ENCODE data around the gene G0S2.
A peak's percentile ranks its signal among the peaks of the same experiment; 100 is the strongest.

The G0S2 gene

GRCh38 chr1:209648346-209648745, 26.9 kb upstream of the G0S2 start:
- DNase-seq = no peak

- no peak for DNase-seq
Measured at GRCh38 chr1:209648931-209649776, 26.1 kb upstream of the G0S2 start.

GRCh38 chr1:209650454-209650853, 24.8 kb upstream of the G0S2 start:
- DNase-seq = peak in 1 of 56 donors; percentile 13

GRCh38 chr1:209651138-209651587, 24.0 kb upstream of the G0S2 start:
- no peak for DNase-seq

- no peak for DNase-seq
Measured at GRCh38 chr1:209652121-209652735, 23.0 kb upstream of the G0S2 start, which contains the start of gene LAMB3. TSS of gene LAMB3 (minus strand) at chr1:209652425. CDS start at chr1:209650944, 1,481 bp downstream.

GRCh38 chr1:209652873-209653401, 22.3 kb upstream of the G0S2 start:
- DNase-seq = peak in 55 of 56 donors; percentile 18 to 96 (median 74)

GRCh38 chr1:209653915-209654351, 21.3 kb upstream of the G0S2 start:
- DNase-seq = no peak

GRCh38 chr1:209655411-209656231, 19.6 kb upstream of the G0S2 start:
- DNase-seq = no peak

- DNase-seq = no peak
Measured at GRCh38 chr1:209657140-209657879, 17.9 kb upstream of the G0S2 start.

GRCh38 chr1:209657918-209658317, 17.3 kb upstream of the G0S2 start:
- DNase-seq = no peak

- no peak for DNase-seq
Measured at GRCh38 chr1:209659909-209660308, 15.3 kb upstream of the G0S2 start.

GRCh38 chr1:209661071-209661470, 14.1 kb upstream of the G0S2 start:
- DNase-seq = no peak

- no peak for DNase-seq
Measured at GRCh38 chr1:209662879-209663327, 12.3 kb upstream of the G0S2 start.

GRCh38 chr1:209667103-209667502, 8.1 kb upstream of the G0S2 start:
- DNase-seq = no peak

GRCh38 chr1:209667708-209668107, 7.5 kb upstream of the G0S2 start:
- no peak for DNase-seq

GRCh38 chr1:209670441-209671082, 4.7 kb upstream of the G0S2 start:
- DNase-seq = no peak

- DNase-seq = no peak
Measured at GRCh38 chr1:209672705-209673630, 2.2 kb upstream of the G0S2 start.

GRCh38 chr1:209673631-209674417, 1.4 kb upstream of the G0S2 start:
- DNase-seq = no peak
